Activated CD4-positive, alpha-beta T cell treated with anti-CD3 and anti-CD28 coated beads, Interleukin-2, amount 50 U/mL, for 24 hours (primary cell): ENCODE data around the gene LSP1.
"Not testable (repeated sequence)": the region's sequence is repeated elsewhere in the genome, so short reads cannot be mapped to it uniquely, and the experiment has no call there.

Experiments
- DNase-seq, 2 donors: peaks; one replicate each; pipeline ENCODE4 v3.0.0-alpha.2; 2020; ENCODE audit warnings: low read depth in 1 of 2, low spot score in 1 of 2

LSP1 gene

DNA sequence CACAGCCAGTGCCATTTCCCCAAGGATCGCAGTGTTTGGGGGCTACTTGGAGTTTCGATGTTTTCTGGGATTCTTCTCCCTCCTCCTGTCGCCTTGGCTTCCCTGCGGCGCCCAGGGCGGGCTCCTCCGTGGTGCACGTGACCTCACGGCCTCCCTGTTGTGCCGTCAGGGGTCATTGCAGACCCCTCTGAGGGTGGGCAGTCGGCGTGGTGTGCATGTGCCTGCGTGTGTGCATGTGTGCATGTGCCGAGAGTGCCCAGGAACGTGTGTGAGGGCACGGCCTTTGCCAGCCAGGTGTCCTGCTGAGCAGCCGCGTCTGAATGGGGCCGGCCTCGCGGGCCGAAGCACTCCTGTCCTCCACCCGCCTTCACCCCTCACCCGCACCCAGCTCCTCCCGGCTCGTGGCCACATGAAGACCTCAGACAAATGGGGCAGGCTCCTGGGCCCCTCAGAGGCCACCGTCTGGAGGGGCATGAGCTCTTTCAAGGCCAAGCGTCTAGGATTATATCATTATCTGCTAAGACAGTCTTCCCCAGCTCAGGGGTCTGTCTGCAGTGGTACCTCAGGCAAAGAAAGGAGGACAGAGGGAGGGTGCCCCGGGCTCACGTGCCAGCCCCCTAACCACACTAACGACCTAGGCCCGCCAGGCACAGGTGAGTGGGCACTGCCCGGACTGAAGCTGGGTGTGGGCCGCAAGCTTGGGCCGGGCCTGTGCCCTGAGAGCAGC is 84.9 kb downstream of the LSP1 start:
- DNase-seq: no peak

DNA sequence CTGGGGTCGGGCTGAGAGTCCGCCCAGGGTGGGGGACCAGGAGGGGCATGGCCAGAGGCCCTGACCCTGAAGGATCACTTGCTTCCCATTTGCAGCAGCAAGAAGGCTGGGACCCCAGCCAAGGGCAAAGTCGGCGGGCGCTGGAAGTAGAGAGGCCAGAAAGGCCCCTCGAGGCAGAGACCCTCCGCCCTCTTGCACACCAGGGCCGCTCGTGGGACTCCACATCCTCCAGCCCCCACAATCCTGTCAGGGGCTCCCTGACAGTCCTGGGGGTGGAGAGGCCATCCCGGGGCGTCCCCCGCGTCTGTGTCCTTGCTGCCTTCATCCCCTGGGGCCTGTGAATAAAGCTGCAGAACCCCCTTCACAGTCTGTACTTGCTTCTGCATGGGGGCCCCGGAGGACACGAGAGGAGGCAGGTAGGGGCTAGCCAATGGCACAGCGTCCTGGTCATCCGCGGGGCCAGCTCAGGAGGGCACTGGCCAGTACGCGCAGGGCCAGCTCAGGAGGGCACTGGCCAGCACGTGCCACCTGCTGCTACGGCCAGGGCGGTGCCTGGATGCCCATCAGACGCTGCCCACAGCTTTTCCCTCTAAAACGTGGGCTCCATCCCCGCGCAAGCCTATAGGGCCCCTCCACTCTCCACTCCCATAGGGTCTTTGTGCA is 85.6 kb downstream of the LSP1 start:
- DNase-seq: no peak

- DNase-seq: no peak
Observed at GRCh38 chr11:1939006-1939625, 86.2 kb downstream of the LSP1 start.

DNA sequence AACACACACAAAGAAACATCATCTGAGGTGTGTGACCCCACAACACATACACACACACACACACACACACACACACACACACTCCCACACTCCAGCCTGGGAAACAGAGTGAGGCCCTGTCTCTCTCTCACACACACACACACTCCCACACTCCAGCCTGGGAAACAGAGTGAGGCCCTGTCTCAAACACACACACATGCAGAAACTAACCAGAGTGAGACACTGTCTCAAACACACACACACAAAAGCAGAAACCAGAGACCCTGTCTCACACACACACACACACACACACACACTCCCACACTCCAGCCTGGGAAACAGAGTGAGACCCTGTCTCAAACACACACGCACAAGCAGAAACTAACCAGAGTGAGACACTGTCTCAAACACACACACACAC is 86.9 kb downstream of the LSP1 start:
- DNase-seq: not testable (repeated sequence)
